ENCODE measurements around the gene MAP4K2.

DNA sequence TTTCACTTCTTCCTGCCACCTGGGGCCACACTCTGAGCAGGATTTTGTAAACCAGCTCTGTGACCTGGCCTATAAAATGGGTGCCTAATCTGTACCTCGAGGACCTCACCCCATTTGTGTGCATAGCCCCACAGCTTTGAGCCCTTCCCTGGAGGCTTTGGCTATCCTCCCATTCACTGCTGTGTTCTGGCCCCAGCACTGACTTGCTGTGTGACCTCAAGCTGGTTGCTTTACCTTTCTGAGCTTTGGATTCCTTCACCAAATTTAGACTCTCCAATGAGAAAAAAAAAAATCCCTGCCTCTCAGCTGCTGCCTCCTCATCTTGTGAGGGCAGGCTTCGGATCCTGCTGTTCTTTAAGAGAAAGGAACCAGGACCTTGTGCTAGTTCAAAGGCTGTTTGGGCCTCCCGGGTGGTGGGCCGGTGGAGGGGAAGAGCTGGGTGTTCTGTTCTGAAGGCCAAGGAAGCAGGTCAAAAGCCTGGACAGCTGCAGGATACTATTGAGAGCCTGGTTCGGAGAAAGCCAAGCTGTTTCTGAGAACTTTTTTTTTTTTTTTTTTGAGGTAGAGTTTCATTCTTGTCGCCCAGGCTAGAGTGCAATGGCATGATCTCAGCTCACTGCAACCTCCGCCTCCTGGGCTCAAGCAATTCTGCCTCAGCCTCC, 42.1 kb downstream of the MAP4K2 start:
- TF ChIP-seq, protein P1, sequence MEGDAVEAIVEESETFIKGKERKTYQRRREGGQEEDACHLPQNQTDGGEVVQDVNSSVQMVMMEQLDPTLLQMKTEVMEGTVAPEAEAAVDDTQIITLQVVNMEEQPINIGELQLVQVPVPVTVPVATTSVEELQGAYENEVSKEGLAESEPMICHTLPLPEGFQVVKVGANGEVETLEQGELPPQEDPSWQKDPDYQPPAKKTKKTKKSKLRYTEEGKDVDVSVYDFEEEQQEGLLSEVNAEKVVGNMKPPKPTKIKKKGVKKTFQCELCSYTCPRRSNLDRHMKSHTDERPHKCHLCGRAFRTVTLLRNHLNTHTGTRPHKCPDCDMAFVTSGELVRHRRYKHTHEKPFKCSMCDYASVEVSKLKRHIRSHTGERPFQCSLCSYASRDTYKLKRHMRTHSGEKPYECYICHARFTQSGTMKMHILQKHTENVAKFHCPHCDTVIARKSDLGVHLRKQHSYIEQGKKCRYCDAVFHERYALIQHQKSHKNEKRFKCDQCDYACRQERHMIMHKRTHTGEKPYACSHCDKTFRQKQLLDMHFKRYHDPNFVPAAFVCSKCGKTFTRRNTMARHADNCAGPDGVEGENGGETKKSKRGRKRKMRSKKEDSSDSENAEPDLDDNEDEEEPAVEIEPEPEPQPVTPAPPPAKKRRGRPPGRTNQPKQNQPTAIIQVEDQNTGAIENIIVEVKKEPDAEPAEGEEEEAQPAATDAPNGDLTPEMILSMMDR (conservative IDR thresholded peaks at IDR 0.05): no peak
- TF ChIP-seq ZFX (IDR thresholded peaks at IDR 0.05): no peak

All from C4-2B (cell line).